Astrocyte (in vitro differentiated cells and primary cell): ENCODE results near the gene SST.

Experiments
- EZH2 ChIP-seq: IDR thresholded peaks from 2 replicates; pipeline ENCODE4 v1.6.1; 2012; ENCODE audit warnings: mild to moderate bottlenecking, low read length, inconsistent platforms; ENCODE audit not compliant: insufficient read depth
- TF ChIP-seq, protein P1 (sequence below): IDR thresholded peaks from 2 replicates; pipeline ENCODE4 v1.5.1; 2011; ENCODE audit warnings: low read depth, mild to moderate bottlenecking, inconsistent platforms, low read length, moderate library complexity; ENCODE audit not compliant: insufficient read depth

DNA sequence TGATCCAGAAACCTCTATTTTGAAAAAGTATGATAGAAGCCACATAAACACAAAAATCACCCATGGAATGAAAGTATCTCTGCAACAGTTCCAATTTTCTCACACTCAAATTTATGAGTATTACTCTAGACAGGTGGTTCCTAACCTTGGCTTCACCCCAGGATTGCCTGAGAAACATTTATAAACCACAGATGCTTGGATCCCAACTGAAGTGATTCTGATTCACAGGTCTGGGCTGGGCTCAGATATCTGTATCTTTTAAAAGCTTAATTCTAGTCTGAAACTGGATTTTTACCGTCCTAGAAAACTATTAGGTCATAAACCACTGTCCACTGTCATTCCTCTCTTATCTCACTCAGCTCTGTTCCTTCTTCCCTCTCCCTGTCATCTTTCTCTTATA lies 7.4 kb upstream of the SST start:
- TF ChIP-seq, protein P1, sequence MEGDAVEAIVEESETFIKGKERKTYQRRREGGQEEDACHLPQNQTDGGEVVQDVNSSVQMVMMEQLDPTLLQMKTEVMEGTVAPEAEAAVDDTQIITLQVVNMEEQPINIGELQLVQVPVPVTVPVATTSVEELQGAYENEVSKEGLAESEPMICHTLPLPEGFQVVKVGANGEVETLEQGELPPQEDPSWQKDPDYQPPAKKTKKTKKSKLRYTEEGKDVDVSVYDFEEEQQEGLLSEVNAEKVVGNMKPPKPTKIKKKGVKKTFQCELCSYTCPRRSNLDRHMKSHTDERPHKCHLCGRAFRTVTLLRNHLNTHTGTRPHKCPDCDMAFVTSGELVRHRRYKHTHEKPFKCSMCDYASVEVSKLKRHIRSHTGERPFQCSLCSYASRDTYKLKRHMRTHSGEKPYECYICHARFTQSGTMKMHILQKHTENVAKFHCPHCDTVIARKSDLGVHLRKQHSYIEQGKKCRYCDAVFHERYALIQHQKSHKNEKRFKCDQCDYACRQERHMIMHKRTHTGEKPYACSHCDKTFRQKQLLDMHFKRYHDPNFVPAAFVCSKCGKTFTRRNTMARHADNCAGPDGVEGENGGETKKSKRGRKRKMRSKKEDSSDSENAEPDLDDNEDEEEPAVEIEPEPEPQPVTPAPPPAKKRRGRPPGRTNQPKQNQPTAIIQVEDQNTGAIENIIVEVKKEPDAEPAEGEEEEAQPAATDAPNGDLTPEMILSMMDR: no peak
- no peak for TF ChIP-seq EZH2
